A549 treated with GW870086 at 1 μM for 4 hours (cell line): ENCODE measurements around the gene PCDHA9. TPM values are rescaled to one million over a fixed set of nuclear protein-coding genes. Genes with fewer than 3 reads are reported as not detected.

Experiments
- total RNA-seq: library from RNA; stranded (reverse); fragments of 200-300 nt; extraction: Qiagen RNA extraction; gene quantifications from 5 replicates; pipeline ENCODE4 v1.2.3, GENCODE V29; 2022; ENCODE audit warnings: low read depth

The PCDHA9 gene, protein sequence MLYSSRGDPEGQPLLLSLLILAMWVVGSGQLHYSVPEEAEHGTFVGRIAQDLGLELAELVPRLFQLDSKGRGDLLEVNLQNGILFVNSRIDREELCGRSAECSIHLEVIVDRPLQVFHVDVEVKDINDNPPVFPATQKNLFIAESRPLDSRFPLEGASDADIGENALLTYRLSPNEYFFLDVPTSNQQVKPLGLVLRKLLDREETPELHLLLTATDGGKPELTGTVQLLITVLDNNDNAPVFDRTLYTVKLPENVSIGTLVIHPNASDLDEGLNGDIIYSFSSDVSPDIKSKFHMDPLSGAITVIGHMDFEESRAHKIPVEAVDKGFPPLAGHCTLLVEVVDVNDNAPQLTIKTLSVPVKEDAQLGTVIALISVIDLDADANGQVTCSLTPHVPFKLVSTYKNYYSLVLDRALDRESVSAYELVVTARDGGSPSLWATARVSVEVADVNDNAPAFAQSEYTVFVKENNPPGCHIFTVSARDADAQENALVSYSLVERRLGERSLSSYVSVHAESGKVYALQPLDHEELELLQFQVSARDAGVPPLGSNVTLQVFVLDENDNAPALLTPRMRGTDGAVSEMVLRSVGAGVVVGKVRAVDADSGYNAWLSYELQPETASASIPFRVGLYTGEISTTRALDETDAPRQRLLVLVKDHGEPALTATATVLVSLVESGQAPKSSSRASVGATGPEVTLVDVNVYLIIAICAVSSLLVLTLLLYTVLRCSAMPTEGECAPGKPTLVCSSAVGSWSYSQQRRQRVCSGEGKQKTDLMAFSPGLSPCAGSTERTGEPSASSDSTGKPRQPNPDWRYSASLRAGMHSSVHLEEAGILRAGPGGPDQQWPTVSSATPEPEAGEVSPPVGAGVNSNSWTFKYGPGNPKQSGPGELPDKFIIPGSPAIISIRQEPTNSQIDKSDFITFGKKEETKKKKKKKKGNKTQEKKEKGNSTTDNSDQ
- total RNA-seq = 0.02 to 0.07 TPM in 2 of 5 replicates, not detected in the others

GRCh38 chr5:140848139-140849102 lies at the start of gene PCDHA9:
PCDHA9 (plus strand) TSS chr5:140848382; CDS start chr5:140848496, 114 bp downstream.

GRCh38 chr5:140800816-140801493 lies 47.2 kb upstream of the PCDHA9 start, which contains the start of gene PCDHA3:
PCDHA3 (plus strand) TSS chr5:140801057.

GRCh38 chr5:140806834-140807775 lies 41.1 kb upstream of the PCDHA9 start, which contains the start of gene PCDHA4:
PCDHA4 (plus strand) TSS chr5:140807068.

DNA sequence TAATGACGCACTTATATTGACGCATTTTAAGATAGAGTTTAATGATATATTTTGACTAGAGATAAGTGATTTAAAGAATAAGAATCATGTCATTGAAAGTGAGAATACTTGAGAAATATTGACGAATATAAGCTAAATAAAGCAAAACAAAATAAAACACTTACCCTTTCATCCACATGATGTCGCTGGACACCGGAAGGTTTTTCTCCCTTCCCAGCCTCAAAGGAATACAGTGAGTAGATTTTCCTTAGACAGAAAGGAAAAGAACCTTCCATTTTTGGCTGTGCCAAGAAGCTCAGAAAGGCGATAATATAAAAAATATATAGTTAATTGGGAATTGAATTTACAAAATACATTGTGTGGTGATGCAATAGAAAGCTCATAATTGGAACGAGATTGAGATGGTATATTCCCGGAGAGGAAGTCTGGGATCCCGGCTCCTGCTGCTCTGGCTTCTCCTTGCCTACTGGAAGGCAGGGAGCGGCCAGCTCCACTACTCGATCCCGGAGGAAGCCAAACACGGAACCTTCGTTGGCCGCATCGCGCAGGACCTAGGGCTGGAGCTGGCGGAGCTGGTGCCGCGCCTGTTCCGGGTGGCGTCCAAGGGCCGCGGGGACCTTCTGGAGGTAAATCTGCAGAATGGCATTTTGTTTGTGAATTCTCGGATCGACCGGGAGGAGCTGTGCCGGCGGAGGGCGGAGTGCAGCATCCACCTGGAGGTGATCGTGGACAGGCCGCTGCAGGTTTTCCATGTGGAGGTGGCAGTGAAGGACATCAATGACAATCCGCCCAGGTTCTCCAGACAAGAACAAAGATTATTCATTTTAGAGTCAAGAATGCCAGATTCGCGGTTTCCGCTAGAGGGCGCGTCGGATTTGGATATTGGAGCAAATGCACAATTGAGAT lies 26.6 kb upstream of the PCDHA9 start, which contains the start of gene PCDHA5:
TSS of gene PCDHA5 (plus strand) at position 239 of the 906 bp plus-strand sequence.

DNA sequence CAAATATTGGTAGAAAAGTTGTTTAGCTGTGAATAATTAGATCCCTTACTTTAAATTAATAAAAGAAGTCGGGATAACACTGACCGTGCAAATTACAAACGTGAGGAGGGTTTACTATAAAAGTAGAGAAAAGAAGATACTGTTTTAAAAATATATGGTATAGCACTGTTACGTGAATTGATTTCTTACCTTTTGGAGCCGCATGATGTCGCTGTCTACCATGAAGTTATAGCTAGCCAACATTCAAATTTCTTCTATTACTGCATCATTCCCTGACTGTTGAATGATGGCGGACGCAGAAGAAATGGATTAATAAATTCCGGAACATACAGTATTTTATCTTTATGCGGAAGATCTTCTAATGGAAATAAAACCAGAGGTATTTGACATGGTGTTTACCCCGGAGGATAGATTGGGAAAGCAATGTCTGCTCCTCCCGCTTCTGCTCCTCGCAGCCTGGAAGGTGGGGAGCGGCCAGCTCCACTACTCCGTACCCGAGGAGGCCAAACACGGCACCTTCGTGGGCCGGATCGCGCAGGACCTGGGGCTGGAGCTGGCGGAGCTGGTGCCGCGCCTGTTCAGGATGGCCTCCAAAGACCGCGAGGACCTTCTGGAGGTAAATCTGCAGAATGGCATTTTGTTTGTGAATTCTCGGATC lies 20.3 kb upstream of the PCDHA9 start, which contains the start of gene PCDHA6:
TSS of gene PCDHA6 (plus strand) at position 257 of the 658 bp plus-strand sequence. CDS start at position 389, 132 bp downstream.

DNA sequence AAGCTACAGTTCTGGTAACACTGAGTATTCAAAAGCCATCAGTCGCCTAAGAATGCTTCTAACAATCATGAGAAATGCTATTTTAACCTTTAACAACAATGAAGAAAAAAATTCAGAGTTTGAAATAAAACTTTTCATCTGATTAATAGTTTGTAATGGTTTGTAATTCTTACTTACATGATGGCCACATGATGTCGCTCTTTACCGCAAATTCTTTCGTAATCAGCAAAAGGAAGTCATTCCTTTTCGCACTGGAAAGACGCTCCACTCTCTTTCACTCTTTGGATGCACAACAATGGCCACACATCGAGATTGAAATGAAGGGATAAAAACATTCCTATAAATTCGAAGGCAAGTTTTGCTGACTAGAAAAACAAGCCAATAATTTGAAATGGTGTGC lies 14.2 kb upstream of the PCDHA9 start, which contains the start of gene PCDHA7:
TSS of gene PCDHA7 (plus strand) at position 277 of the 400 bp plus-strand sequence. CDS start at position 392, 115 bp downstream.

DNA sequence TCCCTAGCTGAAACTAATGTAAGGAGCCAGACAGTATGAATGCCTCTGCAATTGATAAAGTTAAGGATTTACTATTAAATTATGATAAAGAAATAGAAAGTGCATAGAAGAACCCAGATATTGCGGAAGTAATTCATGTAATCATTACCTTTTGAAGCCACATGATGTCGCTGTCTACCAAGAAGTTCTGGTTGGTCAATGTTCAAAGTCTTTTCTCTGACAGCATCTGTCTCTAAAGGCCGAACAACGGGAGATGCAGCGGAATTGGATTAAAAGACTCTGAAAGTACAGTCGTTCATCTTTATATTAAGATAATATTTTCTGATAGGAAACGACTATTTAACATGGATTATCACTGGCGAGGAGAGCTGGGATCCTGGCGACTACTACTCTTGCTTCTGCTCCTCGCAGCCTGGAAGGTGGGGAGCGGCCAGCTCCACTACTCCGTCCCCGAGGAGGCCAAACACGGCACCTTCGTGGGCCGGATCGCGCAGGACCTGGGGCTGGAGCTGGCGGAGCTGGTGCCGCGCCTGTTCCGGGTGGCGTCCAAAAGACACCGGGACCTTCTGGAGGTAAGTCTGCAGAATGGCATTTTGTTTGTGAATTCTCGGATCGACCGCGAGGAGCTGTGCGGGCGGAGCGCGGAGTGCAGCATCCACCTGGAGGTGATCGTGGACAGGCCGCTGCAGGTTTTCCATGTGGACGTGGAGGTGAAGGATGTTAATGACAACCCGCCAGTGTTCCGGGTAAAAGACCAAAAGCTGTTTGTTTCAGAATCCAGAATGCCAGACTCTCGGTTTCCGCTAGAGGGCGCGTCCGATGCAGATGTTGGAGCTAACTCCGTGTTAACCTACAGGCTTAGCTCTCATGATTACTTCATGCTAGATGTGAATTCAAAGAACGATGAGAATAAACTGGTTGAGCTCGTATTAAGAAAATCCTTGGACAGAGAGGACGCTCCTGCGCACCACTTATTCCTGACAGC lies 6.9 kb upstream of the PCDHA9 start, which contains the start of gene PCDHA8:
TSS of gene PCDHA8 (plus strand) at position 210 of the 985 bp plus-strand sequence. CDS start at position 345, 135 bp downstream.

DNA sequence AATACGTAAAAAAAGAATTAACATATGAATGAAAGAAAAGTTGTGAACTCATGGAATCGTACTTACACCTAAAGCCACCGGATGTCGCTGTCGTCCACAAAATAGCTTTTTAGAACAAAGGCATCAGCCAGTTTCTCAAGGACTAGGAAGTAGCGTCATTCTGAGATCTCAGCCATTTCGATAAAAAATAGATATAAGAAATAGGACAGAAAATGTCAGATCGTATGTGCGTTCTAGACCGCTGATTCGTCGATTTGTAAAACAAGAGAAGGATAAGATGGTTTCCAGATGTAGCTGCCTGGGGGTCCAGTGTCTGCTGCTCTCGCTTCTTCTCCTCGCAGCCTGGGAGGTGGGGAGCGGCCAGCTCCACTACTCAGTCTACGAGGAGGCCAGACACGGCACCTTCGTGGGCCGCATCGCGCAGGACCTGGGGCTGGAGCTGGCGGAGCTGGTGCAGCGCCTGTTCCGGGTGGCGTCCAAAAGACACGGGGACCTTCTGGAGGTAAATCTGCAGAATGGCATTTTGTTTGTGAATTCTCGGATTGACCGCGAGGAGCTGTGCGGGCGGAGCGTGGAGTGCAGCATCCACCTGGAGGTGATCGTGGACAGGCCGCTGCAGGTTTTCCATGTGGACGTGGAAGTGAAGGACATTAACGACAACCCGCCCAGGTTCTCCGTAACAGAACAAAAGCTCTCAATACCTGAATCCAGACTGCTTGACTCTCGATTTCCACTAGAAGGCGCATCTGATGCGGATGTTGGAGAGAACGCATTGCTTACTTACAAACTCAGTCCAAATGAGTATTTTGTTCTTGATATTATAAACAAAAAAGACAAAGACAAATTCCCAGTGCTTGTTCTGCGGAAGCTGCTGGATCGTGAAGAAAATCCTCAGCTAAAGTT lies 7.8 kb downstream of the PCDHA9 start, which contains the start of gene PCDHA10:
TSS of gene PCDHA10 (plus strand) at position 126 of the 903 bp plus-strand sequence. CDS start at position 278, 152 bp downstream.

DNA sequence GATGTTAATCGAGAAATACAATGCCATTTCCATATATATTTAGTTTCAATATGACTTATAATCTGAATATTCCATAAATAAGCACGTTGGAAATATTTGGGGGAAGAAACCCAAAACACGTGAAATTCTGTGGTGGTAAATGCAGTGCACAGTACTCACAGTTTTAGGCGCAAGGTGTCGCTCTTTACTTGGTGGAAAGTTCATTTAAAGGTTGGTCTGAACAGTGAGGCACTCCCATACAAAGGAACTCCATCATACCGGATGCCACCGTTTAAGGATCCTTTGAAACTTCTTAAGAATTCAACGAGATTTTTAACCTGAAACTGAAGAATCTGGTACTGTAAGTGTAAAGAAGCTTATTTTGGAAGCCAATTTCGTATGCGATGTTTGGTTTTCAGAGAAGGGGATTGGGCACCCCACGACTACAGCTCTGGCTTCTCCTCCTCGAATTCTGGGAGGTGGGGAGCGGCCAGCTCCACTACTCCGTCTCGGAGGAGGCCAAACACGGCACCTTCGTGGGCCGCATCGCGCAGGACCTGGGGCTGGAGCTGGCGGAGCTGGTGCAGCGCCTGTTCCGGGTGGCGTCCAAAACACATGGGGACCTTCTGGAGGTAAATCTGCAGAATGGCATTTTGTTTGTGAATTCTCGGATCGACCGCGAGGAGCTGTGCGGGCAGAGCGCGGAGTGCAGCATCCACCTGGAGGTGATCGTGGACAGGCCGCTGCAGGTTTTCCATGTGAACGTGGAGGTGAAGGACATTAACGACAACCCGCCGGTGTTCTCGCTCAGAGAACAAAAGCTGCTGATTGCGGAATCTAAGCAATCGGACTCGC lies 20.8 kb downstream of the PCDHA9 start, which contains the start of gene PCDHA11:
TSS of gene PCDHA11 (plus strand) at position 237 of the 834 bp plus-strand sequence. CDS start at position 384, 147 bp downstream.

DNA sequence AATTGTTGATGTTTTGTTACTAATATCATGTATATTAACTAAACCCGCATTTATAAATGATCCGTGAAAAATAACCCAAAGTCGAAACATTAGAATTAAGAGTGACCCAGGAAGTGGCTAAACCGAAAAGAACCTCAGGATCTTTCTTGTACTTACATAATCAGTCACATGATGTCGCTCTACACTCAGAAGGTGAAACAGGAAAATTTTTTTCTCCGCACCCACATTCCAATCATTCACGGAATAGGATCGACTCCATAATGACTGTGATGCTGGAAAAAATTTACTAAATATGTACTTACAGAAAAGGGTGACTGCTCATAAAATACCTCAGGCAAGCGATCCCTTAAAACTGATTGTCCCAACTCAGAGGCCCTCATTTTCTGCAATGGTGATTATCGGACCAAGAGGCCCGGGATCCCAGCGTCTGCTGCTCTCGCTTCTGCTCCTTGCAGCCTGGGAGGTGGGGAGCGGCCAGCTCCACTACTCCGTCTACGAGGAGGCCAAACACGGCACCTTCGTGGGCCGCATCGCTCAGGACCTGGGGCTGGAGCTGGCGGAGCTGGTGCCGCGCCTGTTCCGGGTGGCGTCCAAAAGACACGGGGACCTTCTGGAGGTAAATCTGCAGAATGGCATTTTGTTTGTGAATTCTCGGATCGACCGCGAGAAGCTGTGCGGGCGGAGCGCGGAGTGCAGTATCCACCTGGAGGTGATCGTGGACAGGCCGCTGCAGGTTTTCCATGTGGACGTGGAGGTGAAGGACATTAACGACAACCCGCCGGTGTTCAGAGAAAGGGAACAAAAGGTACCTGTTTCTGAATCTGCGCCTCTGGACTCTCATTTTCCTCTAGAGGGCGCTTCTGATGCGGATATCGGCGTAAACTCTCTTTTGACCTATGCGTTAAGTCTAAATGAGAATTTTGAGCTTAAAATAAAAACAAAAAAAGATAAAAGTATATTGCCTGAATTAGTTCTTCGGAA lies 27.2 kb downstream of the PCDHA9 start, which contains the start of gene PCDHA12:
TSS of gene PCDHA12 (plus strand) at position 224 of the 981 bp plus-strand sequence. CDS start at position 389, 165 bp downstream.

DNA sequence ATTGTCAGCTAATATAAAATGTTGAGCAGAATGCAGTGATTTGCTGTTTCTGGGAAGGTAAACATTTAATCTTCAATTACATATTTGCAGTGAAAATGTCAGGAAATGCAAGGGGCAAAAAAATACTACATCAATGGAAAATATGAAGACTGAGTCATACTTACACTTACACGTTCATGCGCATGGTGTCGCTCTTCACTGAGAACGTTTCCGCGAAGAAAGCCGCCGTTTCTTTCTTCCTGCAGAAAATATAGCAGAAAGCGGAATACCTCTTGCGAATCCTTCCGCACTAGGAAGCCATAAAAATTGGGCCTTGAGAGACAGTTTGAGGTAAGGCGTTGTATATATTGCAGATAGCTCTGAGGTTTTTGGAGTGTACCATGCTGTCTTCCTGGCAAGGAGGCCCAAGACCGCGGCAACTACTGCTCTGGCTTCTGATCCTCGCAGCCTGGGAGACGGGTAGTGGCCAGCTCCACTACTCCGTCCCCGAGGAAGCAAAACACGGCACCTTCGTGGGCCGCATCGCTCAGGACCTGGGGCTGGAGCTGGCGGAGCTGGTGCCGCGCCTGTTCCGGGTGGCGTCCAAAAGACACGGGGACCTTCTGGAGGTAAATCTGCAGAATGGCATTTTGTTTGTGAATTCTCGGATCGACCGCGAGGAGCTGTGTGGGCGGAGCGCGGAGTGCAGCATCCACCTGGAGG lies 33.9 kb downstream of the PCDHA9 start, which contains the start of gene PCDHA13:
TSS of gene PCDHA13 (plus strand) at position 236 of the 702 bp plus-strand sequence. CDS start at position 381, 145 bp downstream.

